NK-92 treated with Interleukin-12 subunit alpha and Interleukin-12 subunit beta, amount 100 ng/mL, for 24 hours (cell line): Measurements from ENCODE around the gene CD81.

Experiments
- DNase-seq: peaks from one replicate; lab custom pipeline; 2025; lab: John Stamatoyannopoulos, UW

Gene CD81

DNA sequence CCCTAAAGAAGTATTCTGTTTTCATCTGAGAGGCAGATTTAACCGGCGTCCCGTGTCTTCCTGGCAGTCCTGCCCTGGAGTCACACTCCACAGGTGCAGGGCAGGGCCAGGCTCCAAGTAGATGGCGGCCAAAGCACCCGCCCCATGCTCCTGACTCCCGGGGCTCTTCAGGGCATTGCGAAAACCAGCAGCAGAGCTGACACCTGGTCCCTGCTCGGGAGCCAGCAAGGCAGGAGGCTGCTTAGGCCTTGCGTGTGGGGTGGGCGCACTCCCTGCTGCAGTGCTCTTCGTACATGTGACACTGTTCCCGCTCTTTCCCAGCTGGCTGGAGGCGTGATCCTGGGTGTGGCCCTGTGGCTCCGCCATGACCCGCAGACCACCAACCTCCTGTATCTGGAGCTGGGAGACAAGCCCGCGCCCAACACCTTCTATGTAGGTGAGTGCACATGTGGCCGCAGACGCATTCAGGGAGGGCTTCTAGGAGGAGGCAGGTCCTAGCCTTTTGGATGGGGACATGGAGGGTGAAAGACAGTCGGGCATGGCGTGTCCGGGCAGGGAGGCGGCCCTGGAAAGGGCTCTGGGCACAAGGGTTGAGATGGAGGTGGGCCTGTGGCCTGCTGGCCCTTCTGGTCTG, 13.1 kb downstream of the CD81 start:
- no peak for DNase-seq

GRCh38 chr11:2390725-2391151, 13.6 kb downstream of the CD81 start:
- DNase-seq: no peak

DNA sequence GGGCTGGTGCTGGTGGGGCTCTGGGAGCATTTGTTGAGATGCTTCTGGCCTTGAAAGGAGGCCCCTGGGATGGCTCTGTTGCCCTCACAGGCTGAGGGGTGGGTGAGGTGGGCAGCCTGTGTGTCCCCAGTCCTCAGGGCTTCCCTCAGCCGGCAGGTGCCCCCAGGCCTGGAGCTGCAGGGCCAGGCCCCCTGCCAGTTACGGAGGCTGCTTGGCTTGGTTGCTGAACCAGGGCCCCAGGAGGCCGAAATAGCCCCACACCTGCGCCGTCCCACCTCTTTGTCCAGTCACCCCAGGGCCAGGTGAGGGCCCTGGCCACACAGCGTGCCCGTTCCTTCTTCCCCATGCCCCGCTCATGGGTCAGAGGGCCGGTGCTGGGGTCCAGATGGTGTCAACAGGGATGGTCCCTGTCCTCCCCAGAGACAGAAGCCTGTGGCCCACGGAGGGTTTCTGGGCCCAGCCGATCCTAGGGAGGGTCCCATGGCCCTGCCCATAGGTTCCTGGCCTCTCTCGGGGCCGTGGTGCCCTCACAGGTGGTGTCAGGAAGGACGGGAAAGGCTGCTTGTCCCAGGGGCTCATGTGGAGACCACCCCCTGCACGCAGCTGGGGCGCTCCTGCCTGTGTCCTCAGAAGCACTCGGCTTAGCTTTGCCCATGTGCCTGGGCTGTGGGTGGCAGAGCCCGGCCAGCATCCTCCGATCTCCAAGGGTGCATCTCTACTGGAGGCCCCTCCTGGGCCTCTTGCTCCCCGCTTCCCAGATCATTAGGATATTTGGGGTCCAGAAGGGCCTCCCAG, 14.3 kb downstream of the CD81 start:
- no peak for DNase-seq

GRCh38 chr11:2392241-2392959, 15.3 kb downstream of the CD81 start:
- no peak for DNase-seq

DNA sequence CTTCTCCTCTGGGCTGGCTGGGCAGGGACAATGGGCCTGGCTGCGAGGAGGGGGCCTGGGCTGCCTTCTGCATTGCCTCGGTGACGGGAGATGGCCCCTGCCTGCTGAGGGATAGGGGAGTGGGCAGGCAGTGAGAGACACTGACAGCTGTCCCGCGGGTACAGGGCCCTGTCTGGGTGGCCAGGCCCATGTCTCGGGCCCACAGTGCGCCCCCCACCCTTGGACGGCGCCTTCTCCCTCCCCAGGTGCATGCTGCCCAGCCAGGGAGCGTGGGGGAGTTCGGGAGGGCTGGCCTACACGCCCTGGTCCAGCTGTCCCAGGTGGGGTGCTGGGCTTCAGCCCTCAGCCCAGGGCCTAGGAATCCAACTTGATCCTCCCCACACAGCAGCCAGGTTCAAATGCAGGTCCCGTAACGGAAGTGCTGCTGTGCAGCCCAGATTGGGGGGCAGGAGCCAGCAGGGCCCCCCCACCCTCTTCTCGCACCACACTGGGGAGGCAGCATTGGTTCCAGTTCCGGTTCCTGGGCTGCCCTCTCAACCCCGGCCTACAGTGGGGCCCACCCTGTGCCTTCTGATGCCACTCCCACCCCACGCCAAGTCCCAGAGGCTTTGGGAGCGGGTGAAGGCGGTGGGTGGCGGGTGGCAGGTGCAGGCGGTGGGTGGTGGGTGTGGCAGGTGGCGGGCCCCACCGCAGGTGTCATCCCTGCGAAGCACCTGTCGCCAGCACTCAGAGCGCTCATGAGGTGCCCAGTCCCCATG, 16.2 kb downstream of the CD81 start:
- no peak for DNase-seq

GRCh38 chr11:2393941-2394817, 17.1 kb downstream of the CD81 start:
- no peak for DNase-seq

- no peak for DNase-seq
Measured at GRCh38 chr11:2394818-2395105, 17.7 kb downstream of the CD81 start.

GRCh38 chr11:2395211-2395730, 18.2 kb downstream of the CD81 start:
- no peak for DNase-seq

DNA sequence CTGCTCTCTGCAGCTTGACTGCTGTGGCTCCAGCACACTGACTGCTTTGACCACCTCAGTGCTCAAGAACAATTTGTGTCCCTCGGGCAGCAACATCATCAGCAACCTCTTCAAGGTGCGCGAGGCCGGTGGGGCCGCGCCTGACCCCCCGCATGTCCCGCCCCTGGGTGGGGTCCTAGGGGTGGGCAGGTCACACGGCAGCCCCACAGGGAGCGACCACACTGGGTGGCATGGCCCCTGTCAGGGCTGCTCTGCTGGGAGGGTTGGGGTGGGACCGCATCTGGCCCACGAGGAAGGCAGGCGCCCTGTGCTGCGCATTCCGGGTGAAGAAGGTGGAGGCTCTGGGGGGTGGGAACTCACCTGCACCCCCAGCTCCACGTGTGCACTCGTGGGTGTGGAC, 18.7 kb downstream of the CD81 start:
- no peak for DNase-seq

DNA sequence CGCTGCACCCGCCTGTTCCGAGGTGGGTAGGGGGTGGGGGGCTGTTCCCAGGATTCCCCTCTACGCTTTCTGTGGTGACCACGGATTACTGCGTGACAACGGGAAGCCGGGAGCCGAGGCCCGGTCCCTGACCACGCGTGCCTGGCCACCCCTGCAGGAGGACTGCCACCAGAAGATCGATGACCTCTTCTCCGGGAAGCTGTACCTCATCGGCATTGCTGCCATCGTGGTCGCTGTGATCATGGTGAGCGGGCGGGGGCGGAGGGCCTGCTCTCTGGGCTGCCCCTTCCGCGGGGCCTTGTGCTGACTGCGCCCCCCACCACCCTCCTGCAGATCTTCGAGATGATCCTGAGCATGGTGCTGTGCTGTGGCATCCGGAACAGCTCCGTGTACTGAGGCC, 19.4 kb downstream of the CD81 start:
- no peak for DNase-seq

DNA sequence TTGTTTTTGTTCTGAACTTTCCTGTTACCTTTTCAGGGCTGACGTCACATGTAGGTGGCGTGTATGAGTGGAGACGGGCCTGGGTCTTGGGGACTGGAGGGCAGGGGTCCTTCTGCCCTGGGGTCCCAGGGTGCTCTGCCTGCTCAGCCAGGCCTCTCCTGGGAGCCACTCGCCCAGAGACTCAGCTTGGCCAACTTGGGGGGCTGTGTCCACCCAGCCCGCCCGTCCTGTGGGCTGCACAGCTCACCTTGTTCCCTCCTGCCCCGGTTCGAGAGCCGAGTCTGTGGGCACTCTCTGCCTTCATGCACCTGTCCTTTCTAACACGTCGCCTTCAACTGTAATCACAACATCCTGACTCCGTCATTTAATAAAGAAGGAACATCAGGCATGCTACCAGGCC, 19.9 kb downstream of the CD81 start:
- no peak for DNase-seq

GRCh38 chr11:2398664-2399355, 21.7 kb downstream of the CD81 start:
- DNase-seq: no peak

- no peak for DNase-seq
Measured at GRCh38 chr11:2399488-2400068, 22.5 kb downstream of the CD81 start.

GRCh38 chr11:2400069-2400761, 23.1 kb downstream of the CD81 start, which contains the start of gene TSSC4:
TSS of gene TSSC4 (plus strand) at chr11:2400750. CDS start at chr11:2402634, 1,884 bp downstream.
- DNase-seq: peak; percentile 99

- DNase-seq: no peak
Measured at GRCh38 chr11:2400762-2401435, 23.8 kb downstream of the CD81 start.

- DNase-seq: no peak
Measured at GRCh38 chr11:2401436-2401984, 24.4 kb downstream of the CD81 start.

DNA sequence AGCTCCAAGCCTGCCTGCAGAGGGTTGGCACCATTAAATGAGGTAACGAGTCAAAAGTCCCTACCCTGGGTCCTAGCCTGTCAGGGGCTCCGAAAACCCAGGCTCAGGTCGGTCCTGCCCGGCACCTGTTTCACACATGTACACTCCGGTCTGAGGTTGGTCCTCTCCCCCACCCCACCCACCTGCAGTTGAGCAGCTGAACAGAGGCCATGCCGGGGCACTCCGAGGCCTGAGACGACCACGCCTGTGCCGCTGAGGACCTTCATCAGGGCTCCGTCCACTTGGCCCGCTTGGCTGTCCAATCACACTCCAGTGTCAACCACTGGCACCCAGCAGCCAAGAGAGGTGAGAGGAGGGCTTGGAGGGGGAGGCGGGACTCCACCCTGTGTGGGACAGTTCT, 25.0 kb downstream of the CD81 start:
- DNase-seq: no peak

DNA sequence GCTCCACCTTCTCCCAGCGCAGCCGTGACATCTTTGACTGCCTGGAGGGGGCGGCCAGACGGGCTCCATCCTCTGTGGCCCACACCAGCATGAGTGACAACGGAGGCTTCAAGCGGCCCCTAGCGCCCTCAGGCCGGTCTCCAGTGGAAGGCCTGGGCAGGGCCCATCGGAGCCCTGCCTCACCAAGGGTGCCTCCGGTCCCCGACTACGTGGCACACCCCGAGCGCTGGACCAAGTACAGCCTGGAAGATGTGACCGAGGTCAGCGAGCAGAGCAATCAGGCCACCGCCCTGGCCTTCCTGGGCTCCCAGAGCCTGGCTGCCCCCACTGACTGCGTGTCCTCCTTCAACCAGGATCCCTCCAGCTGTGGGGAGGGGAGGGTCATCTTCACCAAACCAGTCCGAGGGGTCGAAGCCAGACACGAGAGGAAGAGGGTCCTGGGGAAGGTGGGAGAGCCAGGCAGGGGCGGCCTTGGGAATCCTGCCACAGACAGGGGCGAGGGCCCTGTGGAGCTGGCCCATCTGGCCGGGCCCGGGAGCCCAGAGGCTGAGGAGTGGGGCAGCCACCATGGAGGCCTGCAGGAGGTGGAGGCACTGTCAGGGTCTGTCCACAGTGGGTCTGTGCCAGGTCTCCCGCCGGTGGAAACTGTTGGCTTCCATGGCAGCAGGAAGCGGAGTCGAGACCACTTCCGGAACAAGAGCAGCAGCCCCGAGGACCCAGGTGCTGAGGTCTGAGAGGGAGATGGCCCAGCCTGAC, 26.0 kb downstream of the CD81 start:
- no peak for DNase-seq
